ENCODE data around the gene EMC8. TPM values are rescaled to one million over a fixed set of nuclear protein-coding genes. Genes with fewer than 3 reads are reported as not detected.

EMC8 gene
- total RNA-seq, 1 experiment from 2014 or later = 73.0 TPM

GRCh38 chr16:85738923-85739715 is 60.2 kb downstream of the EMC8 start:
- no peak for TF ChIP-seq ZBTB33 (IDR thresholded peaks at IDR 0.05; ENCODE audit: extremely low read depth, insufficient replicate concordance, low read length)
- no peak for TF ChIP-seq SP1 (IDR thresholded peaks at IDR 0.05; ENCODE audit: low read depth)
- no peak for TF ChIP-seq ELF1 (IDR thresholded peaks at IDR 0.05; ENCODE audit: borderline replicate concordance, low read depth)
- TF ChIP-seq SRF (IDR thresholded peaks at IDR 0.05; ENCODE audit: low read depth) = no peak
- TF ChIP-seq CBX3 (IDR thresholded peaks at IDR 0.05; ENCODE audit: low read depth) = no peak
- no peak for TF ChIP-seq EGR1 (IDR thresholded peaks at IDR 0.05; ENCODE audit: low read depth)
- TF ChIP-seq ZFX (IDR thresholded peaks at IDR 0.05) = no peak
- TF ChIP-seq CTCF (IDR thresholded peaks at IDR 0.05 in 2 of 3, conservative IDR thresholded peaks at IDR 0.05 in 1 of 3; ENCODE audit: borderline replicate concordance in 1 of 3, insufficient read depth in 1 of 3, low read depth in 2 of 3, low read length in 2 of 3) = no peak
- TF ChIP-seq JUND (IDR thresholded peaks at IDR 0.05) = no peak
- no peak for TF ChIP-seq RAD21 (IDR thresholded peaks at IDR 0.05; ENCODE audit: low read depth)
- TF ChIP-seq REST (IDR thresholded peaks at IDR 0.05; ENCODE audit: low read depth) = no peak
- no peak for TF ChIP-seq MAX (IDR thresholded peaks at IDR 0.05)
- no peak for TF ChIP-seq POLR2AphosphoS5 (IDR thresholded peaks at IDR 0.05; ENCODE audit: low read depth, low read length)
- no peak for TF ChIP-seq EZH2phosphoT487 (IDR thresholded peaks at IDR 0.05; ENCODE audit: borderline replicate concordance)
- TF ChIP-seq YY1 (IDR thresholded peaks at IDR 0.05; ENCODE audit: extremely low read depth, insufficient replicate concordance, low read depth, low read length) = no peak
- TF ChIP-seq ZNF274 (IDR thresholded peaks at IDR 0.05; ENCODE audit: low read depth, low read length) = no peak
- no peak for TF ChIP-seq CEBPB (IDR thresholded peaks at IDR 0.05; ENCODE audit: low read depth)
- no peak for TF ChIP-seq ATF3 (IDR thresholded peaks at IDR 0.05)
- TF ChIP-seq TCF7L2 (IDR thresholded peaks at IDR 0.05; ENCODE audit: borderline replicate concordance, extremely low read depth, insufficient read depth, insufficient read length) = no peak
- no peak overlapping the region for H3K27ac ChIP-seq (ENCODE audit: low read depth, low read length)
- no peak for ATAC-seq

More at GRCh38 chr16:85738923-85739715, 60.2 kb downstream of the EMC8 start:
- DNase-seq (ENCODE audit: low read depth, low spot score) = no peak
- no peaks in the 10 kb centered on the region for H3K9me3 ChIP-seq (ENCODE audit: control insufficient read depth in 1 of 2, insufficient read depth in 1 of 2, low read depth in 1 of 2, low read length in 2 of 2)
- ChIA-PET CTCF (no interaction called here), RAD21 (ENCODE audit: low non-redundant PET in 1 of 2, low total read pairs in 2 of 2, uncharacterized antibody in 2 of 2, unreplicated experiment in 2 of 2) (no interaction called here), POLR2A (no interaction called here)
- no peak overlapping the region for H3K4me2 ChIP-seq (ENCODE audit: low read length)
- no peak overlapping the region for H3K4me3 ChIP-seq (replicated peaks in 1 of 2; ENCODE audit: low read depth in 1 of 2, low read length in 2 of 2)
- peaks cover 11% of the 10 kb centered on the region for H3K79me2 ChIP-seq (ENCODE audit: insufficient read depth, low read length)
- H3K9ac ChIP-seq (ENCODE audit: low read length) = no peak overlapping the region
- no TSS peak for BruUV-seq (replicated peaks)
- no peak overlapping the region for H2AFZ ChIP-seq (ENCODE audit: low read depth, low read length, poor library complexity, severe bottlenecking)
- no peaks in the 10 kb centered on the region for H3K27me3 ChIP-seq (ENCODE audit: insufficient read depth, low read length)
- no peaks in the 10 kb centered on the region for H4K20me1 ChIP-seq (ENCODE audit: insufficient read depth)
- intact Hi-C loops (cut with micrococcal nuclease) = no loop called here
- H3K36me3 ChIP-seq (ENCODE audit: control insufficient read depth in 1 of 2, insufficient read depth in 2 of 2, low read length in 2 of 2) = peaks cover 0 to 5% of the 10 kb centered on the region in 2 experiments; a peak in 1 of 4 replicates
- no peaks in the 10 kb centered on the region for H3K4me1 ChIP-seq (ENCODE audit: control insufficient read depth in 1 of 2, insufficient read depth in 2 of 2, low read length in 2 of 2)
- H3K9me2 ChIP-seq (ENCODE audit: insufficient read depth) = no peaks in the 10 kb centered on the region
